ENCODE results near the gene UBE2Z. TPM values are rescaled to one million over a fixed set of nuclear protein-coding genes. Genes with fewer than 3 reads are reported as not detected.

UBE2Z gene
- total and polyA plus RNA-seq, 2 of the 13 experiments (the other 11 are each of a cell fraction or from before 2014, with no cell fraction given): 63.2 to 122 TPM

- TF ChIP-seq ZNF407 (CRISPR knock-in tag; IDR thresholded peaks at IDR 0.05; ENCODE audit: not compliant biosample characterization) (peak; percentile 87), MXD3 (CRISPR knock-in tag; IDR thresholded peaks at IDR 0.05) (peak; percentile 94), ZNF276 (CRISPR knock-in tag; IDR thresholded peaks at IDR 0.05; ENCODE audit: low read depth) (peak; percentile 97), MLXIP (CRISPR knock-in tag; IDR thresholded peaks at IDR 0.05; ENCODE audit: borderline replicate concordance) (no peak; the same call in 1 of the 2 replicates), ZHX2 (IDR thresholded peaks at IDR 0.05; ENCODE audit: low read depth) (peak; percentile 90), ZHX2 (CRISPR knock-in tag; IDR thresholded peaks at IDR 0.05; ENCODE audit: borderline replicate concordance) (peak; percentile 88), ZMAT3 (CRISPR knock-in tag; conservative IDR thresholded peaks at IDR 0.05) (peak; percentile 88; the same call in 1 of the 2 replicates)
Measured at GRCh38 chr17:48944515-48945260, 36.5 kb downstream of the UBE2Z start, which contains the start of gene SNF8 (continued).

Data from HepG2 (cell line).